Heart right ventricle (tissue), 16 donors: ENCODE data around the gene MACROD2. TPM values are rescaled to one million over a fixed set of nuclear protein-coding genes. Genes with fewer than 3 reads are reported as not detected.

Source experiments
- ATAC-seq, 8 donors: fragments of 200-7000 bp; cut with Tn5 transposase; one replicate each; pipeline ENCODE4 v1.9.1; 2020; ENCODE audit warnings: mild to moderate bottlenecking in 8 of 8, moderate library complexity in 8 of 8, moderate number of reproducible peaks in 1 of 8
- DNase-seq, 2 donors: peaks; one replicate each; pipeline ENCODE4 v3.0.0-alpha.2; 2020
- H3K27ac ChIP-seq, 10 donors: fragments of 200-600 bp; sonication (generic) in 2 of 10; one replicate each; pipeline versions ENCODE4 v1.5.0 to v1.8.0; 2020 to 2022; ENCODE audit warnings: mild to moderate bottlenecking in 3 of 10
- H3K27me3 ChIP-seq, 7 donors: fragments of 200-600 bp; one replicate each; pipeline ENCODE4 v1.8.0; 2021 to 2022; ENCODE audit warnings: mild to moderate bottlenecking in 2 of 7
- H3K36me3 ChIP-seq, 9 donors: fragments of 200-600 bp; sonication (generic) in 1 of 9; one replicate each; pipeline versions ENCODE4 v1.5.0 to v1.8.0; 2020 to 2022; ENCODE audit warnings: mild to moderate bottlenecking in 2 of 9
- H3K4me1 ChIP-seq, 9 donors: fragments of 200-600 bp; sonication (generic) in 1 of 9; one replicate each; pipeline versions ENCODE4 v1.5.0 to v1.8.0; 2020 to 2022; ENCODE audit warnings: mild to moderate bottlenecking in 4 of 9
- H3K4me3 ChIP-seq, 10 donors: fragments of 200-600 bp; sonication (generic) in 2 of 10; one replicate each; pipeline versions ENCODE4 v1.5.0 to v1.8.0; 2020 to 2022; ENCODE audit warnings: mild to moderate bottlenecking in 7 of 10, moderate library complexity in 2 of 10
- H3K9me3 ChIP-seq, 11 donors: fragments of 200-600 bp in 10 of 11; sonication (generic) in 2 of 11; one replicate each; pipeline versions ENCODE4 v1.5.0 to v1.8.0; 2013 to 2022; ENCODE audit warnings: mild to moderate bottlenecking in 2 of 11, control low read depth in 1 of 11, moderate library complexity in 1 of 11
- CTCF ChIP-seq, 9 donors: fragments of 200-600 bp; sonication (generic) in 2 of 9; IDR thresholded peaks; one replicate each; pipeline versions ENCODE4 v1.5.0 to v1.8.0; 2021 to 2022; ENCODE audit warnings: antibody characterized with exemption in 9 of 9, mild to moderate bottlenecking in 5 of 9, moderate library complexity in 1 of 9
- WGBS, 2 donors: extraction: QIAGEN DNeasy Blood & Tissue Kit; methylation state at CpG; one replicate each; pipeline ENCODE4 v1.1.7; 2013; ENCODE audit warnings: inconsistent platforms in 1 of 2; 5-methylcytosine and 5-hydroxymethylcytosine counted together
- intact Hi-C, 10 donors: fragments of 100-400 bp; cut with DNase I; formaldehyde crosslinking; loops; one replicate each; pipeline versions ENCODE4 v1.11.1 to v1.14.2; 2022
- polyA plus RNA-seq, 2 donors: library from polyadenylated mRNA; stranded (reverse); fragments of 200-250 nt; gene quantifications; one replicate each; pipeline ENCODE4 v1.2.3, GENCODE V29; 2013
- total RNA-seq, 10 donors: library from RNA; stranded (reverse); fragmentation: NEBNext Ultra II Directional in 3 of 10; extraction: Animal tissue kit (Norgen Biotek cat#: 25700) in 3 of 10; gene quantifications; one replicate each; pipeline versions ENCODE4 v1.2.1 to v1.2.4, GENCODE V29; 2021 to 2023
- donor health status: Arrhythmogenic right ventricular cardiomyopathy.
- donor health status: ischemic (EF 13 %, LVEDD 7.1; RV severe dilation, severe dysfunction).
- donor health status: healthy with polysubstance abuse.
- donor health status: DM: no; HTN: yes; CAD: no.
- donor health status: DM: no; HTN: no; CAD: no.
- donor health status: ischemic (EF 25% LVEDD 6.9; RV normal size, moderate dysfunction).
- donor health status: ischemic (EF 25% LVEDD 5.7; RV mildly dilated, moderate dysfunction).
- donor health status: healthy.
- donor health status: DM: yes; HTN: yes; CAD: no.
- donor health status: Ischemic cardiomyopathy.
- donor health status: ischemic (EF 35%, LVEDD 5.7; RV mildly dilated, moderate dysfunction).
- donor health status: nonischemic (EF 11% LVEDD 7.7; RV severe dilation, severe dysfunction).
- donor health status: DM: yes; HTN: yes; CAD: no.
- donor health status: PGD.
- donor health status: ischemic (EF 29% LVEDD 5.4; RV normal size, mild dysfunction).
- donor health status: nonischemic (EF 23%, LVEDD 6.1; RV moderate dilation, normal function).

MACROD2 gene
- total and polyA plus RNA-seq, 12 donors, result 0.28 to 6.4 (median 4.1) TPM

GRCh38 chr20:14986026-14986655, 990.8 kb downstream of the MACROD2 start:
- Histone ChIP-seq H3K9me3 (peaks cover 0 to 24% (median 10%) of the 10 kb centered on the region in 11 donors), H3K4me3 (no peak overlapping the region), H3K27ac (no peak overlapping the region), H3K4me1 (peaks cover 0 to 5% (median 0%) of the 10 kb centered on the region in 9 donors), H3K36me3 (no peaks in the 10 kb centered on the region), H3K27me3 (no peaks in the 10 kb centered on the region)
- intact Hi-C loops, result no loop called here
- ATAC-seq, result peak in 2 of 8 donors; percentile 34 to 57
- no peak for DNase-seq
- TF ChIP-seq CTCF (IDR thresholded peaks at IDR 0.05), result no peak
- WGBS, 2 donors, result 50 to 59% methylated on average over 4 of the region's 4 CpGs

- peaks cover 0 to 5% (median 0%) of the 10 kb centered on the region in 9 donors for H3K4me1 ChIP-seq
- 91 to 93% methylated on average over 7 of the region's 7 CpGs for WGBS, 2 donors
- no peak overlapping the region for H3K27ac ChIP-seq
- H3K27me3 ChIP-seq, result no peaks in the 10 kb centered on the region
- intact Hi-C loops, result no loop called here
- DNase-seq (no peak), ATAC-seq (no peak)
- no peak overlapping the region for H3K4me3 ChIP-seq
- no peak for TF ChIP-seq CTCF (IDR thresholded peaks at IDR 0.05)
- H3K36me3 ChIP-seq, result no peaks in the 10 kb centered on the region
- peaks cover 0 to 20% (median 8%) of the 10 kb centered on the region in 11 donors for H3K9me3 ChIP-seq
Observed at GRCh38 chr20:14986656-14987055, 991.3 kb downstream of the MACROD2 start.

- Histone ChIP-seq H3K36me3 (no peaks in the 10 kb centered on the region), H3K9me3 (no peaks in the 10 kb centered on the region), H3K27ac (no peak overlapping the region), H3K4me1 (peaks cover 0 to 5% (median 0%) of the 10 kb centered on the region in 9 donors), H3K27me3 (no peaks in the 10 kb centered on the region), H3K4me3 (no peak overlapping the region)
- intact Hi-C loops, result loop anchor here in 1 of 10 donors (10.0 kb wide), 1 partner anchor 475 kb away; no protein-coding TSS in a partner anchor
- no peak for DNase-seq
- no peak for ATAC-seq
- no peak for TF ChIP-seq CTCF (IDR thresholded peaks at IDR 0.05)
- WGBS, 2 donors, result 78 to 85% methylated on average over 8 of the region's 8 CpGs
Observed at GRCh38 chr20:14989535-14990290, 994.4 kb downstream of the MACROD2 start.

GRCh38 chr20:14991023-14991422, 995.7 kb downstream of the MACROD2 start:
- Histone ChIP-seq H3K27ac (no peak overlapping the region), H3K36me3 (no peaks in the 10 kb centered on the region), H3K9me3 (peaks cover 0 to 7% (median 0%) of the 10 kb centered on the region in 11 donors), H3K4me1 (peaks cover 0 to 3% (median 0%) of the 10 kb centered on the region in 9 donors), H3K27me3 (no peaks in the 10 kb centered on the region), H3K4me3 (no peak overlapping the region)
- DNase-seq (no peak), ATAC-seq (no peak)
- TF ChIP-seq CTCF (IDR thresholded peaks at IDR 0.05), result no peak
- intact Hi-C loops, result loop anchor here in 1 of 10 donors (10.0 kb wide), 1 partner anchor 474 kb away; no protein-coding TSS in a partner anchor
- WGBS, 2 donors, result 84 to 100% methylated on average over 1 of the region's 1 CpG
